ENCODE data around the gene HNRNPM. TPM values are rescaled to one million over a fixed set of nuclear protein-coding genes. Genes with fewer than 3 reads are reported as not detected.

HNRNPM gene
- total RNA-seq, 4 donors from 2014 or later: 60.4 to 103 (median 79.7) TPM

DNA sequence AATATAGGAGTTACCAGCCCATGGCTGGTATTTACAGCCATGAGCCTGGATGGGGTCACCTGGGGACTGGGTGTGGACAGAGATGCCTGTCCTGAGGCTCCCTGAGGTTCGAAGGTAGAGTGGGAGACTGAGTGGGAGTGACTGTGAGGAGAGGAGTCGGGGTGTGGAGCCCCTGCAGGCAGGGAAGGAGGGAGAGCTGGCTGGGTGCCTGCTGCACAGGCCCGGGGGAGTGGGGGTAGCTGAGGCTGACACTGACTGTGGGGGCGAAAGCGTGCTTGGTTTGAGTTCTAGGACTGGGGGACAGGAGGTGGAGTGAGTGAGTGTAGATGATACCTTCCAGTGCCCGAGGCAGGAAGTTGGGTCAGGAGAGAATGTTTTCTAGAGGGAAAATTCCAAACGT is 47.5 kb upstream of the HNRNPM start:
- no peak for DNase-seq (ENCODE audit: low spot score in 2 of 2)
- no peak for TF ChIP-seq POLR2A (IDR thresholded peaks at IDR 0.05)
- TF ChIP-seq, protein P1, sequence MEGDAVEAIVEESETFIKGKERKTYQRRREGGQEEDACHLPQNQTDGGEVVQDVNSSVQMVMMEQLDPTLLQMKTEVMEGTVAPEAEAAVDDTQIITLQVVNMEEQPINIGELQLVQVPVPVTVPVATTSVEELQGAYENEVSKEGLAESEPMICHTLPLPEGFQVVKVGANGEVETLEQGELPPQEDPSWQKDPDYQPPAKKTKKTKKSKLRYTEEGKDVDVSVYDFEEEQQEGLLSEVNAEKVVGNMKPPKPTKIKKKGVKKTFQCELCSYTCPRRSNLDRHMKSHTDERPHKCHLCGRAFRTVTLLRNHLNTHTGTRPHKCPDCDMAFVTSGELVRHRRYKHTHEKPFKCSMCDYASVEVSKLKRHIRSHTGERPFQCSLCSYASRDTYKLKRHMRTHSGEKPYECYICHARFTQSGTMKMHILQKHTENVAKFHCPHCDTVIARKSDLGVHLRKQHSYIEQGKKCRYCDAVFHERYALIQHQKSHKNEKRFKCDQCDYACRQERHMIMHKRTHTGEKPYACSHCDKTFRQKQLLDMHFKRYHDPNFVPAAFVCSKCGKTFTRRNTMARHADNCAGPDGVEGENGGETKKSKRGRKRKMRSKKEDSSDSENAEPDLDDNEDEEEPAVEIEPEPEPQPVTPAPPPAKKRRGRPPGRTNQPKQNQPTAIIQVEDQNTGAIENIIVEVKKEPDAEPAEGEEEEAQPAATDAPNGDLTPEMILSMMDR (IDR thresholded peaks at IDR 0.05): no peak
- H3K4me3 ChIP-seq (ENCODE audit: low read depth, poor library complexity, severe bottlenecking): no peak overlapping the region
- intact Hi-C loops (cut with DNase I; ENCODE audit: low total_unique reads): loop anchor here (5.0 kb wide), 1 partner anchor 45 kb away; no protein-coding TSS in a partner anchor
- 33 to 35% methylated on average over 7 of the region's 7 CpGs for WGBS, 2 donors

DNA sequence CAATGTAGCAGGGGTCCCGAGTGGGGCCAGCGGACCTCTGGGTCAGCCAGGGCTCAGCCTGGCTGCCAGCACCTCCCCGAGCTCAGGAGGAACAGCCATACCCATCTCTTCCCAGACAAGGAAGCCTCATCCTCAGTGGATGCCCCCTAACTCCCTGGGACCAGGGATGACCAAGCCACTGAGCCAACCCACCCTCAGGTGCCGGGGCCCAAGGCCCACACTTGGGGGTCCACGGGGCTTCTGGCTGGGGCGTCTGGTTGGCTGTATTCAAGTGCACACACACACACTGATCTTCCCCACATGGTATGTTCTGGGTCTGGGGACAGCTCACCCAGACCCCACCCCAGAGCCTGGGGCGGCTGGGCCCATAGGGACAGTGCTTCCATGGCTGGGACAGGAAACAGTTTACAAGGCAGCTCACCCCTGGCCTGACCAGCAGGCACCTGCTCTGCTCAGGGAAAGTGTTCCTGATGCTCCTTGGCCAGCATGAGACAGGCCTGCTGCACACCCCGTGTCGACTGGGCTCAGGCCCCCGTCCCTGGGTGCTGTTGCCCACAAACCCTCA is 46.9 kb upstream of the HNRNPM start:
- 72 to 82% methylated on average over 6 of the region's 10 CpGs for WGBS, 2 donors
- intact Hi-C loops (cut with DNase I; ENCODE audit: low total_unique reads): loop anchor here (5.0 kb wide), 1 partner anchor 46 kb away; no protein-coding TSS in a partner anchor
- H3K4me3 ChIP-seq (ENCODE audit: low read depth, poor library complexity, severe bottlenecking): no peak overlapping the region
- no peak for TF ChIP-seq POLR2A (IDR thresholded peaks at IDR 0.05)
- TF ChIP-seq, protein P1 (IDR thresholded peaks at IDR 0.05): no peak
- DNase-seq (ENCODE audit: low spot score in 2 of 2): no peak

DNA sequence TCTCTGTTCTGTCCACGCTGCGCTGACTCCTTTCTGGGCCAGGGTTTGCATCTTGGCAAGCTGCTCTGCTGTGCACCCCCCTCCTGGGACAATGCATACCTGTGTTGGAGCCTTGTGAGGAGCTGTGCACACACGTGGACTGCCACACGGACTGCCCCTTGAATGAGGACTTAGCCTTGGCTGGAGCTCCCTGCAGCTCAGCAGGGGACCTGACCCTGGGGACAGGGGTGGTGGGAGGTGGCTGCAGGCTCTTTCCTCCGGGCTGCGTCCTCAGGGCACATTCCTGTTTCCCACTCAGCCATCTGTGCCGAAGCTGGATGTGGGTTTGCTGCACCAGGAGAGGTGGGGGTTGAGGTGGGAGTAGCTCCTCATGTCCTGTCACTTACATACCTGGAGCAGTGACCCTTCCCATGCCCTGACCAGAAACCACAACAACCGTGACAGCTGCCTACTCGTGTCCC is 46.4 kb upstream of the HNRNPM start:
- no peak for DNase-seq (ENCODE audit: low spot score in 2 of 2)
- TF ChIP-seq, protein P1 (IDR thresholded peaks at IDR 0.05): no peak
- TF ChIP-seq POLR2A (IDR thresholded peaks at IDR 0.05): no peak
- H3K4me3 ChIP-seq (ENCODE audit: low read depth, poor library complexity, severe bottlenecking): no peak overlapping the region
- intact Hi-C loops (cut with DNase I; ENCODE audit: low total_unique reads): loop anchor here (5.0 kb wide), 1 partner anchor 46 kb away; no protein-coding TSS in a partner anchor
- WGBS, 2 donors: 54 to 73% methylated on average over 8 to 9 of the region's 9 CpGs

DNA sequence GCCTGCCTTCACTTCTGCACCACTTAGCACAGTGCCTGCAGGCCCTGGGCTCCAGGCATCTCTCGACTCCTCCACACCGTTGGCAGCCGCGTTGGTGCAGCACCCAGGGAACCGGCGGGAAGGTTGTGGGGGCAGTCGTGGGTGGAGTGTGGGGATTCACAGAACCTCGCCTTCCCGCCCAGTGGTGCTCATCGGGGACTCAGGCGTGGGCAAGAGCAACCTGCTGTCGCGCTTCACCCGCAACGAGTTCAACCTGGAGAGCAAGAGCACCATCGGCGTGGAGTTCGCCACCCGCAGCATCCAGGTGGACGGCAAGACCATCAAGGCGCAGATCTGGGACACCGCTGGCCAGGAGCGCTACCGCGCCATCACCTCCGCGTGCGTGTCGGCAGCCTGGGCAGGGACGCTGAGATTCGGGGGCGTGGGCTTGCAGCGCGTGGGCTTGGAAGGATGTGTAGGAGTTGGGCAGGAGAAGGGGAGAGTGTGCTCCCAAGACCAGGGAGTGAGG is 45.0 kb upstream of the HNRNPM start:
- WGBS, 2 donors: 92 to 95% methylated on average over 33 to 34 of the region's 34 CpGs
- TF ChIP-seq, protein P1 (IDR thresholded peaks at IDR 0.05): no peak
- TF ChIP-seq POLR2A (IDR thresholded peaks at IDR 0.05): no peak
- no peak overlapping the region for H3K4me3 ChIP-seq (ENCODE audit: low read depth, poor library complexity, severe bottlenecking)
- intact Hi-C loops (cut with DNase I; ENCODE audit: low total_unique reads): loop anchor here (5.0 kb wide), 1 partner anchor 47 kb away; no protein-coding TSS in a partner anchor
- no peak for DNase-seq (ENCODE audit: low spot score in 2 of 2)

DNA sequence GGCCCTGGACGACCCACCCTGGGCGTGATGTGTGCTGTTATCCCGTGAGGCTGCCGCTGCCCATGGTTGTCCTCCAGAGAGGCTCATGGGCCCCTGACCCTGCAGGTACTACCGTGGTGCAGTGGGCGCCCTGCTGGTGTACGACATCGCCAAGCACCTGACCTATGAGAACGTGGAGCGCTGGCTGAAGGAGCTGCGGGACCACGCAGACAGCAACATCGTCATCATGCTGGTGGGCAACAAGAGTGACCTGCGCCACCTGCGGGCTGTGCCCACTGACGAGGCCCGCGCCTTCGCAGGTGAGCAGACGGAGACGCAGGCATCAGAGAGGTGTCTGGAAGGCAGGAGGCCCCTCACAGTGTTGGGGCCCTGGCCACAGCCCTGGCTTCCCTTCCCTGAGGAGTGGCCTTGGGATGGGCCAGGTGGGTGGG is 42.8 kb upstream of the HNRNPM start:
- TF ChIP-seq, protein P1 (IDR thresholded peaks at IDR 0.05): no peak
- TF ChIP-seq POLR2A (IDR thresholded peaks at IDR 0.05): no peak
- no peak overlapping the region for H3K4me3 ChIP-seq (ENCODE audit: low read depth, poor library complexity, severe bottlenecking)
- intact Hi-C loops (cut with DNase I; ENCODE audit: low total_unique reads): no loop called here
- DNase-seq (ENCODE audit: low spot score in 2 of 2): no peak
- 93 to 94% methylated on average over 21 of the region's 21 CpGs for WGBS, 2 donors
